Hematopoietic multipotent progenitor cell (in vitro differentiated cells): Measurements from ENCODE around the gene FKBP14. TPM values are rescaled to one million over a fixed set of nuclear protein-coding genes. Genes with fewer than 3 reads are reported as not detected.

Experiments
- DNase-seq, 3 donors: peaks; one replicate each; pipeline ENCODE4 v3.0.0-alpha.2; 2011 to 2015; ENCODE audit warnings: low read depth in 2 of 3, low spot score in 2 of 3
- total RNA-seq: library from RNA; depleted of rRNA; stranded (reverse); fragments of >200 nt; gene quantifications from one replicate; pipeline ENCODE4 v1.2.3, GENCODE V29; 2012

FKBP14 gene
- total RNA-seq = 3.5 TPM

GRCh38 chr7:30026229-30027064, at the start of gene FKBP14:
FKBP14 (minus strand) TSS chr7:30026702; CDS start chr7:30026508, 194 bp downstream.
- DNase-seq = peak; percentile 75 to 98 (median 97)

- DNase-seq = peak in 2 of 3 donors; percentile 31 to 53
Measured at GRCh38 chr7:30074422-30075030, 48.0 kb upstream of the FKBP14 start.

GRCh38 chr7:30072735-30073134, 46.2 kb upstream of the FKBP14 start:
- DNase-seq = no peak

- no peak for DNase-seq
Measured at GRCh38 chr7:30070052-30070451, 43.5 kb upstream of the FKBP14 start.

- no peak for DNase-seq
Measured at GRCh38 chr7:30069096-30069867, 42.8 kb upstream of the FKBP14 start.

- DNase-seq = no peak
Measured at GRCh38 chr7:30068117-30068516, 41.6 kb upstream of the FKBP14 start.

GRCh38 chr7:30066687-30067086, 40.2 kb upstream of the FKBP14 start:
- DNase-seq = no peak

GRCh38 chr7:30065746-30066145, 39.2 kb upstream of the FKBP14 start:
- no peak for DNase-seq

GRCh38 chr7:30062587-30062986, 36.1 kb upstream of the FKBP14 start:
- peak in 2 of 3 donors; percentile 40 to 73 for DNase-seq

GRCh38 chr7:30061786-30062185, 35.3 kb upstream of the FKBP14 start:
- peak in 2 of 3 donors; percentile 37 to 70 for DNase-seq

- DNase-seq = no peak
Measured at GRCh38 chr7:30057741-30058140, 31.2 kb upstream of the FKBP14 start.

- DNase-seq = no peak
Measured at GRCh38 chr7:30053068-30053467, 26.6 kb upstream of the FKBP14 start.

GRCh38 chr7:30049173-30049572, 22.7 kb upstream of the FKBP14 start:
- DNase-seq = no peak

- DNase-seq = no peak
Measured at GRCh38 chr7:30048582-30048981, 22.1 kb upstream of the FKBP14 start.

GRCh38 chr7:30047124-30047523, 20.6 kb upstream of the FKBP14 start:
- no peak for DNase-seq

- no peak for DNase-seq
Measured at GRCh38 chr7:30046127-30046770, 19.7 kb upstream of the FKBP14 start.

GRCh38 chr7:30041526-30042269, 15.2 kb upstream of the FKBP14 start:
- no peak for DNase-seq

- no peak for DNase-seq
Measured at GRCh38 chr7:30040938-30041337, 14.4 kb upstream of the FKBP14 start.

GRCh38 chr7:30038196-30038980, 11.9 kb upstream of the FKBP14 start:
- no peak for DNase-seq
